Smooth muscle cell (in vitro differentiated cells): ENCODE results near the gene EMP2. TPM values are rescaled to one million over a fixed set of nuclear protein-coding genes. Genes with fewer than 3 reads are reported as not detected.

Experiments used
- DNase-seq: peaks from one replicate; lab custom pipeline; 2025; ENCODE audit not compliant: unreplicated experiment; lab: John Stamatoyannopoulos, UW
- H2AFZ ChIP-seq: fragments of 200-600 bp; sonication (generic); 2 replicates; pipeline ENCODE4 v1.6.0; 2016; ENCODE audit warnings: antibody characterized with exemption, low read depth, mild to moderate bottlenecking
- H3F3A ChIP-seq: fragments of 200-600 bp; sonication (generic); 2 replicates; pipeline ENCODE4 v1.6.0; 2017; ENCODE audit warnings: antibody characterized with exemption, low read depth
- H3K27ac ChIP-seq: fragments of 200-600 bp; sonication (generic); 2 replicates; pipeline ENCODE4 v1.5.1; 2016; ENCODE audit warnings: low read depth, mild to moderate bottlenecking
- H3K27me3 ChIP-seq: fragments of 200-600 bp; sonication (generic); 2 replicates; pipeline ENCODE4 v1.6.1; 2016; ENCODE audit warnings: low read depth, mild to moderate bottlenecking
- H3K36me3 ChIP-seq: fragments of 200-600 bp; sonication (generic); 2 replicates; pipeline ENCODE4 v1.5.1; 2016; ENCODE audit warnings: low read depth
- H3K4me1 ChIP-seq: fragments of 200-600 bp; sonication (generic); 2 replicates; pipeline ENCODE4 v1.5.1; 2016; ENCODE audit warnings: low read depth
- H3K4me2 ChIP-seq: fragments of 200-600 bp; sonication (generic); 2 replicates; pipeline ENCODE4 v1.6.0; 2016; ENCODE audit warnings: mild to moderate bottlenecking
- H3K4me3 ChIP-seq: fragments of 200-600 bp; sonication (generic); 2 replicates; pipeline ENCODE4 v1.5.1; 2016; ENCODE audit warnings: mild to moderate bottlenecking
- H3K79me2 ChIP-seq: fragments of 200-600 bp; sonication (generic); 2 replicates; pipeline ENCODE4 v1.6.0; 2016; ENCODE audit warnings: low read depth, mild to moderate bottlenecking
- H3K9ac ChIP-seq: fragments of 200-600 bp; sonication (generic); 2 replicates; pipeline ENCODE4 v1.6.0; 2016; ENCODE audit warnings: low read depth
- H3K9me3 ChIP-seq: fragments of 200-600 bp; sonication (generic); replicated peaks from 2 replicates; pipeline ENCODE4 v1.5.1; 2016; ENCODE audit warnings: low read depth
- H4K20me1 ChIP-seq: fragments of 200-600 bp; sonication (generic); 2 replicates; pipeline ENCODE4 v1.6.0; 2016; ENCODE audit warnings: low read depth
- WGBS: methylation state at CpG from one replicate; pipeline ENCODE4 v1.1.7; 2016; ENCODE audit warnings: low lambda C conversion rate; 5-methylcytosine and 5-hydroxymethylcytosine counted together
- polyA plus RNA-seq: library from polyadenylated mRNA; unstranded; fragments of >200 nt; fragmentation: Nextera tagmentation; extraction: Ambion mirVana; gene quantifications from 2 replicates; pipeline ENCODE4 v1.2.1, GENCODE V29; 2016
- total RNA-seq: library from RNA; depleted of rRNA; stranded (reverse); fragments of >200 nt; gene quantifications from 2 replicates; pipeline ENCODE4 v1.2.3, GENCODE V29; 2014
- TF ChIP-seq, protein P1 (sequence below): fragments of 200-600 bp; sonication (generic); IDR thresholded peaks from 2 replicates; pipeline ENCODE4 v1.5.1; 2017; ENCODE audit warnings: borderline replicate concordance, mild to moderate bottlenecking, antibody characterized with exemption; ENCODE audit not compliant: insufficient read depth, poor library complexity, severe bottlenecking

Gene EMP2
- total and polyA plus RNA-seq, 2 experiments from 2014 or later: 3.9 to 20.7 TPM

DNA sequence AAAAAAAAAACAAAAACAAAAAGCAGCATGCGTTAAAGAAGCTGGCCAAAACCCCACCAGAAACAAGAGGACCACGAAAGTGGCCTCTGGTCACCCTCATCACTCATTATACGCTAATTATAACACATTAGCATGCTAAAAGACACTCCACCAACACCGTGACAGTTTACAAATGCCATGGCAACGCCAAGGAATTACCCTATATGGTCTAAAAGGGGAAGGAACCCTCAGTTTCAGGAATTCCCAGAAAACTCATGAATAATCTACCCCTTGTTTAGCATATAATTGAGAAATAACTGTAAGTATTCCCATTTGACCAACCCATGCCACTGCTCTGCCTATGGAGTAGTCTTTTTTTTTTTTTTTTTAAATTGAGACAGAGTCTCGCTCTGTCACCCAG, 77.6 kb downstream of the EMP2 start:
- H3K27me3 ChIP-seq: no peaks in the 10 kb centered on the region
- no peaks in the 10 kb centered on the region for H3K36me3 ChIP-seq
- H2AFZ ChIP-seq: no peak overlapping the region
- no peak overlapping the region for H3K4me2 ChIP-seq
- H3K27ac ChIP-seq: no peak overlapping the region
- no peaks in the 10 kb centered on the region for H3K79me2 ChIP-seq
- 87% methylated on average over 6 of the region's 6 CpGs for WGBS
- no peak overlapping the region for H3K9ac ChIP-seq
- H3K4me3 ChIP-seq: no peak overlapping the region
- no peaks in the 10 kb centered on the region for H4K20me1 ChIP-seq
- TF ChIP-seq, protein P1, sequence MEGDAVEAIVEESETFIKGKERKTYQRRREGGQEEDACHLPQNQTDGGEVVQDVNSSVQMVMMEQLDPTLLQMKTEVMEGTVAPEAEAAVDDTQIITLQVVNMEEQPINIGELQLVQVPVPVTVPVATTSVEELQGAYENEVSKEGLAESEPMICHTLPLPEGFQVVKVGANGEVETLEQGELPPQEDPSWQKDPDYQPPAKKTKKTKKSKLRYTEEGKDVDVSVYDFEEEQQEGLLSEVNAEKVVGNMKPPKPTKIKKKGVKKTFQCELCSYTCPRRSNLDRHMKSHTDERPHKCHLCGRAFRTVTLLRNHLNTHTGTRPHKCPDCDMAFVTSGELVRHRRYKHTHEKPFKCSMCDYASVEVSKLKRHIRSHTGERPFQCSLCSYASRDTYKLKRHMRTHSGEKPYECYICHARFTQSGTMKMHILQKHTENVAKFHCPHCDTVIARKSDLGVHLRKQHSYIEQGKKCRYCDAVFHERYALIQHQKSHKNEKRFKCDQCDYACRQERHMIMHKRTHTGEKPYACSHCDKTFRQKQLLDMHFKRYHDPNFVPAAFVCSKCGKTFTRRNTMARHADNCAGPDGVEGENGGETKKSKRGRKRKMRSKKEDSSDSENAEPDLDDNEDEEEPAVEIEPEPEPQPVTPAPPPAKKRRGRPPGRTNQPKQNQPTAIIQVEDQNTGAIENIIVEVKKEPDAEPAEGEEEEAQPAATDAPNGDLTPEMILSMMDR: no peak
- DNase-seq: no peak
- no peaks in the 10 kb centered on the region for H3F3A ChIP-seq
- no peaks in the 10 kb centered on the region for H3K4me1 ChIP-seq
- H3K9me3 ChIP-seq: no peaks in the 10 kb centered on the region

DNA sequence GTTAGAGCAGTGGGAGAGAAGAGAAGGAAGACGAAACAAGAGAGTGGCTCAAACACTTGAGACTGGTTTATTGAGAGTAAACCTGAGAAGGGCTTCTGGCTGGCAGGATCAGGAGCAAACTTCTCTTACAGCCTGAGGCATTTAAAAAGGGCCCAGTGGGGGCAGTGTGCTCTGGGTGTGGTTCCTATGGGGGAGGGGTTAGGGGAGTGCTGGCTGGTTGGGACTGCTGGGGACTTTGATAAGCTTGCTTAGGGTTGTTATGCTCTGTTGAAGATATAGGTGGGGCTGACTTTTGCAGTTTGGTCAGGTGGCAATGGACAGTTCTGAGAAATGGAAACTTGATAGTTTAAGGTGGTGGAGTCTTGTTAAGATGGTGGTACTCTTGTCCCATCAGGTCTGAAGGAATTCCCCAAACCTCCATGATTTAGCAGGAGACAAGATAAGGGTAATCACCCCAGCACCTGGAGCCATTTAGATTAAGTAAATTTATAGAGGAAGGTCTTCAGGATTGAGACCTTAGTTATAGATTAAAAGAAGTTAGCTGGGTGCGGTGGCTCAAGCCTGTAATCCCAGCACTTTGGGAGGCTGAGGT, 79.3 kb downstream of the EMP2 start:
- H3K4me1 ChIP-seq: no peaks in the 10 kb centered on the region
- no peaks in the 10 kb centered on the region for H3K36me3 ChIP-seq
- H3K4me3 ChIP-seq: no peak overlapping the region
- TF ChIP-seq, protein P1: no peak
- no peak overlapping the region for H3K27ac ChIP-seq
- no peaks in the 10 kb centered on the region for H4K20me1 ChIP-seq
- H3K4me2 ChIP-seq: no peak overlapping the region
- no peak for DNase-seq
- WGBS: 92% methylated on average over 2 of the region's 2 CpGs
- H3K9me3 ChIP-seq: no peaks in the 10 kb centered on the region
- H3K9ac ChIP-seq: no peak overlapping the region
- H3K27me3 ChIP-seq: no peaks in the 10 kb centered on the region
- H2AFZ ChIP-seq: no peak overlapping the region
- no peaks in the 10 kb centered on the region for H3K79me2 ChIP-seq
- H3F3A ChIP-seq: no peaks in the 10 kb centered on the region

DNA sequence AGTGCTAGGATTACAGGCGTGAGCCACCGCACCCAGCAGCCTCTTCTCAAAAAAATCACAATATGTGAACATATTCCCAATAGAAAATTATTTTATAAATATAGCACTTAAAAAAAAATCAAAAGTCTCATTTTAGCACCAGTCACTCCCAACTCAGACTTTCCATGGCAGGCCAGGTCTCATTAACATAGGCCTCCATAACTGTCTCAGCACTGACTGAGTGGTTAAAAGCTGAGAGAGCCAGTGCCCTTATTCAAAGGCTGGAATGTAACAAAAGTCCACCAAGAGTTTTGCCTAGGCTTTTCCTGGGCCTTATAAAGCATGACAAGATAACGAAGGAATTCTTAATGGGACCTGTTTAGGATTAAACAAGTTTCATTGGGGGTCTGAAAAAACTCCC, 79.8 kb downstream of the EMP2 start:
- Histone ChIP-seq H3K4me2 (no peak overlapping the region), H3K79me2 (no peaks in the 10 kb centered on the region), H3K9me3 (no peaks in the 10 kb centered on the region), H4K20me1 (no peaks in the 10 kb centered on the region), H3K27me3 (no peaks in the 10 kb centered on the region), H3K4me3 (no peak overlapping the region), H2AFZ (no peak overlapping the region), H3K36me3 (no peaks in the 10 kb centered on the region), H3K4me1 (no peaks in the 10 kb centered on the region), H3F3A (no peaks in the 10 kb centered on the region), H3K9ac (no peak overlapping the region), H3K27ac (no peak overlapping the region)
- 95% methylated on average over 3 of the region's 3 CpGs for WGBS
- TF ChIP-seq, protein P1: no peak
- DNase-seq: no peak
